Right lobe of liver (tissue), 4 donors: Measurements from ENCODE around the gene ARHGAP12.

ENCODE experiments used
- CTCF ChIP-seq, 4 donors: fragments of 200-600 bp in 3 of 4; fragments of 450-650 bp in 1 of 4; IDR thresholded peaks; one replicate each; pipeline versions ENCODE4 v1.5.1 to v1.8.0; 2016 to 2022; ENCODE audit warnings: antibody characterized with exemption in 4 of 4, mild to moderate bottlenecking in 2 of 4
- POLR2A ChIP-seq: fragments of 450-650 bp; IDR thresholded peaks from one replicate; pipeline ENCODE4 v1.6.1; 2017; ENCODE audit warnings: antibody characterized with exemption, mild to moderate bottlenecking
- donor health status: DM: no; HTN: no; CAD: no.
- donor health status: DM: no; HTN: no; CAD: no.
- donor health status: DM: no; HTN: yes; CAD: no.

- no peak for TF ChIP-seq POLR2A
- TF ChIP-seq CTCF (IDR thresholded peaks at IDR 0.05), result no peak
These were observed 96.4 kb downstream of the ARHGAP12 start for GRCh38 chr10:31832261-31832660.
